Measurements from ENCODE around the gene ULBP1. TPM values are rescaled to one million over a fixed set of nuclear protein-coding genes. Genes with fewer than 3 reads are reported as not detected.

Gene ULBP1
- total RNA-seq, 1 experiment from 2014 or later, result 1.6 TPM

DNA sequence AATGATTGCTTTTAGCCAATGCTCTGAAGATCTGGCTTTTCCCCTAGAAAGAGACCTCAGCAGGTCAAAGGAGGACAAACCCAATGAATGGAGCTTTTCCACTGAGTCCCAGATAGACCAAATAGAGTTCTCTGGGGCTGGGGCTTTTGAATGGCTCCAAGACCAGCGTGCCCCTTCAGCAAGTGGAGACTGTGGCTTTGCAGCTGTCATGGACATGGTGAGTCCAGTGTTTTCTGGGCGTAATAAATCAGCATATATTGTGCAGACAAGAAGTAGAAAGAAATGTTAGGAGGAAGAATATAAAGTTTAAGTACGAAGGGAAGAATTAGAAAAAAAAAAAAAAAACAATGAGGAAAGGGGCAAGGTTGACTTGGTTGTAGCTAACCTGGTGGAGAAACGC is 28.1 kb downstream of the ULBP1 start:
- H3K79me2 ChIP-seq (ENCODE audit: insufficient read depth, low read length), result no peaks in the 10 kb centered on the region
- no peaks in the 10 kb centered on the region for H3K4me1 ChIP-seq (ENCODE audit: insufficient read depth, low read length)
- Mint-ChIP-seq H3K9me3 (peaks cover 0 to 10% of the 10 kb centered on the region in 2 experiments; a peak in 3 of 5 replicates), H3K4me1 (peaks cover 27% of the 10 kb centered on the region in 2 experiments), H3K4me3 (no peak overlapping the region; a peak in 1 of 5 replicates), H3K36me3 (ENCODE audit: insufficient read depth in 1 of 3, low read depth in 3 of 3) (no peaks in the 10 kb centered on the region; a peak in 1 of 7 replicates), H3K27me3 (ENCODE audit: low read depth) (peaks cover 97% of the 10 kb centered on the region), H3K27ac (no peak overlapping the region)
- no peak overlapping the region for H2BK20ac ChIP-seq (ENCODE audit: low read depth, low read length, poor library complexity, severe bottlenecking)
- no peak overlapping the region for H3K18ac ChIP-seq (ENCODE audit: insufficient read length, low read depth, low read length)
- no peak for DNase-seq
- H2BK120ac ChIP-seq (ENCODE audit: low read depth, low read length, poor library complexity, severe bottlenecking), result no peak overlapping the region
- no peak overlapping the region for H3K23ac ChIP-seq (ENCODE audit: insufficient read length, low read depth, low read length)
- no peak overlapping the region for H2BK5ac ChIP-seq (ENCODE audit: insufficient read length, low read length)
- no peak overlapping the region for H4K91ac ChIP-seq (ENCODE audit: insufficient read length, low read depth, low read length)
- no peaks in the 10 kb centered on the region for H4K20me1 ChIP-seq (ENCODE audit: control insufficient read depth, insufficient read depth, insufficient read length)
- no peak overlapping the region for H3T11ph ChIP-seq (ENCODE audit: low read length)
- H2AFZ ChIP-seq (ENCODE audit: low read length), result no peak overlapping the region
- TF ChIP-seq, protein P1, sequence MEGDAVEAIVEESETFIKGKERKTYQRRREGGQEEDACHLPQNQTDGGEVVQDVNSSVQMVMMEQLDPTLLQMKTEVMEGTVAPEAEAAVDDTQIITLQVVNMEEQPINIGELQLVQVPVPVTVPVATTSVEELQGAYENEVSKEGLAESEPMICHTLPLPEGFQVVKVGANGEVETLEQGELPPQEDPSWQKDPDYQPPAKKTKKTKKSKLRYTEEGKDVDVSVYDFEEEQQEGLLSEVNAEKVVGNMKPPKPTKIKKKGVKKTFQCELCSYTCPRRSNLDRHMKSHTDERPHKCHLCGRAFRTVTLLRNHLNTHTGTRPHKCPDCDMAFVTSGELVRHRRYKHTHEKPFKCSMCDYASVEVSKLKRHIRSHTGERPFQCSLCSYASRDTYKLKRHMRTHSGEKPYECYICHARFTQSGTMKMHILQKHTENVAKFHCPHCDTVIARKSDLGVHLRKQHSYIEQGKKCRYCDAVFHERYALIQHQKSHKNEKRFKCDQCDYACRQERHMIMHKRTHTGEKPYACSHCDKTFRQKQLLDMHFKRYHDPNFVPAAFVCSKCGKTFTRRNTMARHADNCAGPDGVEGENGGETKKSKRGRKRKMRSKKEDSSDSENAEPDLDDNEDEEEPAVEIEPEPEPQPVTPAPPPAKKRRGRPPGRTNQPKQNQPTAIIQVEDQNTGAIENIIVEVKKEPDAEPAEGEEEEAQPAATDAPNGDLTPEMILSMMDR (conservative IDR thresholded peaks at IDR 0.05), result no peak
- no peak overlapping the region for H4K8ac ChIP-seq (replicated peaks; ENCODE audit: insufficient read length, low read depth, low read length)
- no peak overlapping the region for H3K27ac ChIP-seq (ENCODE audit: insufficient read length, low read depth, low read length)
- peaks cover 73% of the 10 kb centered on the region for H3K27me3 ChIP-seq (ENCODE audit: insufficient read depth, low read length)
- H2BK15ac ChIP-seq (ENCODE audit: low read depth, low read length), result no peak overlapping the region
- H3K4me2 ChIP-seq (ENCODE audit: insufficient read depth, insufficient read length, low read length), result no peak overlapping the region
- 100% methylated on average over 1 of the region's 4 CpGs for WGBS (ENCODE audit: extremely low coverage, insufficient read length, low lambda C conversion rate)
- no peak overlapping the region for H3K56ac ChIP-seq (ENCODE audit: insufficient read length, low read depth, low read length)
- no peaks in the 10 kb centered on the region for H3K9me3 ChIP-seq (ENCODE audit: control insufficient read depth, low read depth, low read length)
- no peak overlapping the region for H3K14ac ChIP-seq (ENCODE audit: insufficient read depth, low read length)
- H3K4ac ChIP-seq (ENCODE audit: low read depth, low read length), result no peak overlapping the region
- peaks cover 5% of the 10 kb centered on the region for H3K23me2 ChIP-seq (ENCODE audit: insufficient read length, low read depth, low read length, poor library complexity, severe bottlenecking)
- H3K9ac ChIP-seq (ENCODE audit: extremely low read depth, insufficient read length, low read length), result no peak overlapping the region
- H4K5ac ChIP-seq (ENCODE audit: insufficient read length, low read depth, low read length), result no peak overlapping the region
- no peaks in the 10 kb centered on the region for H3K79me1 ChIP-seq (ENCODE audit: insufficient read depth, low read depth, low read length, poor library complexity, severe bottlenecking)
- H2BK12ac ChIP-seq (ENCODE audit: insufficient read length, low read depth, low read length), result no peak overlapping the region
- no peak overlapping the region for H2AK5ac ChIP-seq (ENCODE audit: insufficient read length, low read length)

Data from H9 (cell line).